ENCODE data around the gene NNT. TPM values are rescaled to one million over a fixed set of nuclear protein-coding genes. Genes with fewer than 3 reads are reported as not detected.

The NNT gene
- total and polyA plus RNA-seq, 11 donors = 53.8 to 631 (median 362) TPM

DNA sequence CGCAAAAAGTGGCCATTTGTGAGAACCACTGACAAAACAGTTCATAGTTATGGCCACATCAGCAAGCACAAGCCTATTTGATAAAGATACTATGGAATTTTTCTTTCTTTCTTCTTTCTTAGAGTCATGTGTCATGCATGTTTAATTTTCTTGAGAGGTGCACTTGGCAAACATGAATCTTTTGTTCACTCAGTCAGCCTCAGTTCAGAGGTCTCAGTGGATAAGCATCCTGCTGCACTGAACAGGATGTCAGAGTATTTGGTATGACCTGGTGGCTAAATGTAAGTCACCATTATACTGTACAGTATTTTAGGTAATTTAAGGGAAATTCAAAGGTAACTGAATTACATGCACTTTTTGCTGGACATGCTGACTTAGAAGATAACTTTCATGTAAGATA lies 5.4 kb downstream of the NNT start:
- Histone ChIP-seq H3K4me1 (peaks cover 0 to 38% (median 18%) of the 10 kb centered on the region in 12 donors), H3K9me3 (no peaks in the 10 kb centered on the region), H3K4me3 (no peak overlapping the region), H3K27me3 (no peaks in the 10 kb centered on the region), H3K27ac (peak overlapping the region in 1 of 12 donors; percentile 25), H3K36me3 (peaks cover 0 to 50% (median 43%) of the 10 kb centered on the region in 9 donors)
- WGBS, 4 donors = 58 to 87% (median 74%) methylated on average over 1 of the region's 1 CpG
- no peak for TF ChIP-seq POLR2A (IDR thresholded peaks at IDR 0.05)
- TF ChIP-seq, protein P1, sequence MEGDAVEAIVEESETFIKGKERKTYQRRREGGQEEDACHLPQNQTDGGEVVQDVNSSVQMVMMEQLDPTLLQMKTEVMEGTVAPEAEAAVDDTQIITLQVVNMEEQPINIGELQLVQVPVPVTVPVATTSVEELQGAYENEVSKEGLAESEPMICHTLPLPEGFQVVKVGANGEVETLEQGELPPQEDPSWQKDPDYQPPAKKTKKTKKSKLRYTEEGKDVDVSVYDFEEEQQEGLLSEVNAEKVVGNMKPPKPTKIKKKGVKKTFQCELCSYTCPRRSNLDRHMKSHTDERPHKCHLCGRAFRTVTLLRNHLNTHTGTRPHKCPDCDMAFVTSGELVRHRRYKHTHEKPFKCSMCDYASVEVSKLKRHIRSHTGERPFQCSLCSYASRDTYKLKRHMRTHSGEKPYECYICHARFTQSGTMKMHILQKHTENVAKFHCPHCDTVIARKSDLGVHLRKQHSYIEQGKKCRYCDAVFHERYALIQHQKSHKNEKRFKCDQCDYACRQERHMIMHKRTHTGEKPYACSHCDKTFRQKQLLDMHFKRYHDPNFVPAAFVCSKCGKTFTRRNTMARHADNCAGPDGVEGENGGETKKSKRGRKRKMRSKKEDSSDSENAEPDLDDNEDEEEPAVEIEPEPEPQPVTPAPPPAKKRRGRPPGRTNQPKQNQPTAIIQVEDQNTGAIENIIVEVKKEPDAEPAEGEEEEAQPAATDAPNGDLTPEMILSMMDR (IDR thresholded peaks at IDR 0.05) = no peak
- DNase-seq = no peak
- intact Hi-C loops (cut with DNase I) = no loop called here
- no peak for ATAC-seq

DNA sequence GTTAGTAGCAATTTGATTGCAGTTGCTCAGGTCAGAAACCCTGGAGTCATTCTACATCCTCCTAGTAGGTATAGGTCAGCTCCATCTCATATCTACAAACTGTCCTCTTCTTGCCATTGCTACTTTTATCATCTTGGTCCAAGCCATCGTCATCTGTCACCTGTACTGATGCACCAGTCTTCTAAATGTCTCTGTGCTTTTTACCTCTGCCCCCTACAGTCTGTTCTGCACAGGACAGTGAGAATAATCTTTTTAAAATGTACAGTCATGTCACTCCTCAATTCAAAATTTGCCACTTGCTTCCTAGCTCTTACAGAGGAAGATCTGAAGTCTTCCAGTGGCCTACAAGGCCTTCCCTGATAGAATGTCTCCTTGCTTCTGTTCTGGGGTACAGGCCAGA lies 6.8 kb downstream of the NNT start:
- 34 to 65% (median 54%) methylated on average over 1 of the region's 1 CpG for WGBS, 4 donors
- H3K9me3 ChIP-seq = no peaks in the 10 kb centered on the region
- H3K27ac ChIP-seq = no peak overlapping the region
- DNase-seq (no peak), ATAC-seq (no peak)
- peaks cover 0 to 39% (median 14%) of the 10 kb centered on the region in 12 donors for H3K4me1 ChIP-seq
- peaks cover 0 to 63% (median 56%) of the 10 kb centered on the region in 9 donors for H3K36me3 ChIP-seq
- intact Hi-C loops (cut with DNase I) = loop anchor here in 1 of 10 donors (1.0 kb wide), 1 partner anchor 14 kb away; no protein-coding TSS in a partner anchor
- no peak overlapping the region for H3K4me3 ChIP-seq
- no peak for TF ChIP-seq POLR2A (IDR thresholded peaks at IDR 0.05)
- TF ChIP-seq, protein P1 (IDR thresholded peaks at IDR 0.05) = peak in 1 of 12 donors; percentile 23
- H3K27me3 ChIP-seq = no peaks in the 10 kb centered on the region

DNA sequence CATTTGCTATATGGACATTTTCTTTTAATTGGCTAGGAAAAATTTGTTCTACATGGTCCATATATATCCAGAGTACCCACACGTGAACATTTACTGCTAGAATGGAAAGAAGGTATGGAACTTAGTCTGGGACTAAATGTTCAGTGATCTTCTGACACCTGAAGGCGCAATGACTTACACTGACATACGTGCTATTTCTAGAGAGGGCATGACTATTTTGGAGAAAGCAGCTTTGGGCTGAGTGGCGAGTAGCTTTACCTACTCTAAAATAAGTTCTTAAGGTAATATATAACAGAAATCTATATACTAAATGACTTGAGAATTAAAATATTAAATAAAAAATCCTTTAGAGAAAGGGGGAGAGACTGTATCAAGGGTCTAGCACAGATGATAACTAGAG lies 10.4 kb downstream of the NNT start:
- intact Hi-C loops (cut with DNase I) = no loop called here
- ATAC-seq (peak in 3 of 4 donors; percentile 48 to 58 (median 55)), DNase-seq (no peak)
- H3K4me3 ChIP-seq = no peak overlapping the region
- H3K27me3 ChIP-seq = no peaks in the 10 kb centered on the region
- WGBS, 4 donors = 67 to 79% (median 69%) methylated on average over 4 of the region's 4 CpGs
- peaks cover 0 to 33% (median 11%) of the 10 kb centered on the region in 12 donors for H3K4me1 ChIP-seq
- peak overlapping the region in 6 of 12 donors; percentile 1 to 74 (median 23) for H3K27ac ChIP-seq
- no peaks in the 10 kb centered on the region for H3K9me3 ChIP-seq
- no peak for TF ChIP-seq POLR2A (IDR thresholded peaks at IDR 0.05)
- TF ChIP-seq, protein P1 (IDR thresholded peaks at IDR 0.05) = no peak
- peaks cover 0 to 95% (median 90%) of the 10 kb centered on the region in 9 donors for H3K36me3 ChIP-seq

DNA sequence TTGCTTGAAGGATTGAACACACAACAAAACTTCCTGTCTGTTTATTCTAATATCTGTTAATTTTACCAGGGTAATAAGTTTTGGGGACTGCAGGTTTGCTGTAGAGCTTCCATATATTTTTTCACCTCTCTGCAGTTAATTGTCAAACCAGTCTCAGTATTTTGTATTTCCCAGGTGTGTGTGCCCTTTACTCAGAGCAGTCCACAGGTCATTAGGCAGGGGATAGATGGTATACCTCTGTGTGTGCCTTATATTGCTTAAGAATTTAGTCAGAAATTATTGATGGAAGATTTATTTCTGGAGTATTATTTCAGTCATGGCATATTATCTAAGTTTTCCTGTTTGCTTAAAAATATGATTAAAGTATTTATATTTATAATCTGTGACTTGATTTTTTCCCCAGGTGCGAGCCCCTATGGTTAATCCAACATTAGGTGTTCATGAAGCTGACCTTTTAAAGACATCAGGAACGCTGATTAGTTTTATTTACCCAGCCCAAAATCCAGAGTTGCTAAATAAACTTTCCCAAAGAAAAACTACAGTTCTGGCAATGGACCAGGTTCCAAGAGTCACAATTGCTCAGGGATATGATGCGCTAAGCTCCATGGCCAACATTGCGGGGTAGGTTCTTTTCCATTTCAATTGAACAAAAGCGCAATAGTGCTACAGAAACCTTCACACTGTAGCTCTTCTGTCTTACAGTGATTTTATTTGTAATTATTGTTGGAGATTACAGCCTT lies 12.6 kb downstream of the NNT start:
- intact Hi-C loops (cut with DNase I) = no loop called here
- Histone ChIP-seq H3K36me3 (peaks cover 0 to 97% (median 91%) of the 10 kb centered on the region in 9 donors), H3K4me3 (no peak overlapping the region), H3K4me1 (peaks cover 0 to 39% (median 10%) of the 10 kb centered on the region in 12 donors), H3K9me3 (no peaks in the 10 kb centered on the region), H3K27ac (peak overlapping the region in 8 of 12 donors; percentile 6 to 72 (median 42)), H3K27me3 (no peaks in the 10 kb centered on the region)
- DNase-seq (no peak), ATAC-seq (no peak)
- whole genome bisulfite sequencing, 4 donors = 94 to 97% (median 95%) methylated on average over 5 of the region's 5 CpGs
- TF ChIP-seq POLR2A (IDR thresholded peaks at IDR 0.05) = no peak
- TF ChIP-seq, protein P1 (IDR thresholded peaks at IDR 0.05) = no peak

Measured in heart left ventricle (tissue), 16 donors.